HCT116 (cell line): ENCODE data around the gene U2AF1L4. TPM values are rescaled to one million over a fixed set of nuclear protein-coding genes. Genes with fewer than 3 reads are reported as not detected.

Experiments
- ATAC-seq: fragments of 200-7000 bp; cut with Tn5 transposase; 2 replicates; pipeline ENCODE4 v1.9.1; 2020; ENCODE audit warnings: mild to moderate bottlenecking, moderate library complexity
- BruUV-seq: library from RNA; stranded (reverse); fragments of 400-500 nt; replicated peaks from 2 replicates; lab custom pipeline; 2021; lab: Mats Ljungman, UMichigan
- CTCF ChIA-PET: fragments of 300-600 bp; sonication (Branson Sonifier 250); formaldehyde crosslinking; loops from one replicate; lab custom pipeline; 2021; ENCODE audit warnings: antibody characterized with exemption; lab: Charles Lee
- POLR2A ChIA-PET: fragments of 300-600, 350-600 bp; sonication (Branson Sonifier 250); formaldehyde crosslinking; loops from one replicate; lab custom pipeline; 2021; ENCODE audit warnings: antibody characterized with exemption; lab: Charles Lee
- RAD21 ChIA-PET, 2 experiments: fragments of 300-600 bp; sonication (Branson Sonifier 250); formaldehyde crosslinking; loops; one replicate each; lab custom pipeline; 2023; ENCODE audit warnings: low total read pairs in 2 of 2; ENCODE audit not compliant: uncharacterized antibody in 2 of 2, unreplicated experiment in 2 of 2, low non-redundant PET in 1 of 2; lab: Charles Lee
- DNase-seq: peaks from one replicate; pipeline ENCODE4 v3.0.0-alpha.2; 2010; ENCODE audit warnings: low read depth, low spot score
- H2AFZ ChIP-seq: fragments of 200-600 bp; shearing (Covaris generic), sonication (generic); 2 replicates; pipeline ENCODE4 v1.6.1; 2017; ENCODE audit warnings: low read depth, mixed run types, mixed read lengths, antibody characterized with exemption, low read length; ENCODE audit not compliant: poor library complexity, severe bottlenecking
- H3K27ac ChIP-seq: 2 replicates; pipeline ENCODE4 v1.5.1; 2012; ENCODE audit warnings: low read depth, low read length
- H3K27me3 ChIP-seq: fragments of 200-600 bp; sonication (generic); 2 replicates; pipeline ENCODE4 v1.6.1; 2016; ENCODE audit warnings: mixed run types, low read length, mixed read lengths; ENCODE audit not compliant: insufficient read depth
- H3K36me3 ChIP-seq, 2 experiments: fragments of 200-500 bp in 1 of 2; fragments of 200-600 bp in 1 of 2; sonication (Bioruptor generic) in 1 of 2; sonication (generic) in 1 of 2; 2 replicates each; pipeline versions ENCODE4 v1.5.1 to v1.6.1; 2014 to 2016; ENCODE audit warnings: low read length in 2 of 2, inconsistent platforms in 1 of 2, mixed read lengths in 1 of 2, mixed run types in 1 of 2; ENCODE audit not compliant: insufficient read depth in 2 of 2, control insufficient read depth in 1 of 2
- H3K4me1 ChIP-seq, 2 experiments: fragments of 200-600 bp in 1 of 2; sonication (generic) in 1 of 2; 2 replicates each; pipeline versions ENCODE4 v1.5.1 to v1.6.1; 2012 to 2017; ENCODE audit warnings: low read length in 2 of 2, inconsistent platforms in 1 of 2, mild to moderate bottlenecking in 1 of 2, mixed read lengths in 1 of 2, mixed run types in 1 of 2, moderate library complexity in 1 of 2; ENCODE audit not compliant: insufficient read depth in 2 of 2, control insufficient read depth in 1 of 2
- H3K4me2 ChIP-seq: fragments of 200-600 bp; sonication (generic); 2 replicates; pipeline ENCODE4 v1.6.1; 2017; ENCODE audit warnings: mixed run types, low read length, mixed read lengths
- H3K4me3 ChIP-seq, 2 experiments: fragments of 200-600 bp in 1 of 2; sonication (generic) in 1 of 2; replicated peaks in 1 of 2; 2 replicates each; pipeline ENCODE4 v1.5.1; 2011 to 2016; ENCODE audit warnings: low read length in 2 of 2, control low read depth in 1 of 2, low read depth in 1 of 2, mild to moderate bottlenecking in 1 of 2, mixed read lengths in 1 of 2, mixed run types in 1 of 2
- H3K79me2 ChIP-seq: fragments of 200-600 bp; sonication (generic); 2 replicates; pipeline ENCODE4 v1.6.1; 2017; ENCODE audit warnings: mild to moderate bottlenecking, mixed run types, low read length, moderate library complexity, mixed read lengths; ENCODE audit not compliant: insufficient read depth
- H3K9ac ChIP-seq: fragments of 200-600 bp; sonication (generic); 2 replicates; pipeline ENCODE4 v1.6.1; 2016; ENCODE audit warnings: low read length, mixed read lengths
- H3K9me2 ChIP-seq: fragments of 200-600 bp; sonication (generic), shearing (Covaris generic); 2 replicates; pipeline ENCODE4 v1.6.1; 2017; ENCODE audit warnings: mixed run types, mild to moderate bottlenecking, moderate library complexity; ENCODE audit not compliant: insufficient read depth
- H3K9me3 ChIP-seq, 2 experiments: fragments of 200-500 bp in 1 of 2; fragments of 200-600 bp in 1 of 2; sonication (Bioruptor generic) in 1 of 2; sonication (generic) in 1 of 2; 2 replicates each; pipeline ENCODE4 v1.6.1; 2014 to 2017; ENCODE audit warnings: low read length in 2 of 2, mixed read lengths in 2 of 2, inconsistent platforms in 1 of 2, low read depth in 1 of 2, mild to moderate bottlenecking in 1 of 2, mixed run types in 1 of 2, moderate library complexity in 1 of 2; ENCODE audit not compliant: control insufficient read depth in 1 of 2, insufficient read depth in 1 of 2
- H4K20me1 ChIP-seq: fragments of 200-600 bp; sonication (generic), shearing (Covaris generic); 2 replicates; pipeline ENCODE4 v1.6.1; 2017; ENCODE audit warnings: mixed run types, mild to moderate bottlenecking, moderate library complexity; ENCODE audit not compliant: insufficient read depth
- CBX3 ChIP-seq: IDR thresholded peaks from 2 replicates; pipeline ENCODE4 v1.6.1; 2012; ENCODE audit warnings: low read depth
- CEBPB ChIP-seq: IDR thresholded peaks from 2 replicates; pipeline ENCODE4 v1.6.1; 2012; ENCODE audit warnings: low read depth
- EGR1 ChIP-seq: IDR thresholded peaks from 2 replicates; pipeline ENCODE4 v1.6.1; 2012; ENCODE audit warnings: low read depth
- EZH2 ChIP-seq: fragments of 200-600 bp; sonication (generic); IDR thresholded peaks from 2 replicates; pipeline ENCODE4 v1.6.1; 2017; ENCODE audit warnings: antibody characterized with exemption, mixed run types
- EZH2phosphoT487 ChIP-seq: fragments of 200-600 bp; IDR thresholded peaks from 2 replicates; pipeline ENCODE4 v1.6.1; 2018; ENCODE audit warnings: antibody characterized with exemption, borderline replicate concordance
- JUND ChIP-seq: IDR thresholded peaks from 2 replicates; pipeline ENCODE4 v1.6.1; 2012
- POLR2A ChIP-seq: IDR thresholded peaks from 2 replicates; pipeline ENCODE4 v1.7.0; 2011; ENCODE audit warnings: borderline replicate concordance; ENCODE audit not compliant: insufficient read depth, insufficient read length; ENCODE audit errors: extremely low read depth
- POLR2AphosphoS5 ChIP-seq: IDR thresholded peaks from 2 replicates; pipeline ENCODE4 v1.6.1; 2011; ENCODE audit warnings: mild to moderate bottlenecking, low read depth, low read length, moderate library complexity
- RAD21 ChIP-seq: IDR thresholded peaks from 2 replicates; pipeline ENCODE4 v1.6.1; 2012; ENCODE audit warnings: low read depth, mild to moderate bottlenecking
- SP1 ChIP-seq: IDR thresholded peaks from 2 replicates; pipeline ENCODE4 v1.6.1; 2012; ENCODE audit warnings: low read depth
- SRF ChIP-seq: IDR thresholded peaks from 2 replicates; pipeline ENCODE4 v1.6.1; 2012; ENCODE audit warnings: low read depth
- TCF7L2 ChIP-seq: IDR thresholded peaks from 2 replicates; pipeline ENCODE4 v1.7.0; 2011; ENCODE audit warnings: borderline replicate concordance, inconsistent platforms; ENCODE audit not compliant: insufficient read depth, insufficient read length; ENCODE audit errors: extremely low read depth
- YY1 ChIP-seq: IDR thresholded peaks from 2 replicates; pipeline ENCODE4 v1.6.1; 2011; ENCODE audit warnings: low read length, low read depth, moderate library complexity, mild to moderate bottlenecking; ENCODE audit not compliant: insufficient replicate concordance; ENCODE audit errors: extremely low read depth
- ZFX ChIP-seq: fragments of 450-650 bp; IDR thresholded peaks from 2 replicates; pipeline ENCODE4 v1.6.1; 2017
- ZNF274 ChIP-seq: fragments of 200-500 bp; sonication (Bioruptor generic); IDR thresholded peaks from 2 replicates; pipeline ENCODE4 v1.6.1; 2014; ENCODE audit warnings: mild to moderate bottlenecking, low read depth, low read length, inconsistent platforms
- intact Hi-C: fragments of 100-400 bp; cut with micrococcal nuclease; formaldehyde crosslinking; loops from 2 replicates; pipeline ENCODE4 v1.10.0; 2022
- total RNA-seq: library from RNA; stranded (reverse); gene quantifications from one replicate; pipeline ENCODE4 v1.2.1, GENCODE V29; 2021; ENCODE audit not compliant: unreplicated experiment
- TF ChIP-seq, protein P1 (sequence below): IDR thresholded peaks from 2 replicates; pipeline ENCODE4 v1.6.1; 2011; ENCODE audit warnings: mild to moderate bottlenecking, low read length, moderate library complexity; ENCODE audit not compliant: insufficient replicate concordance; ENCODE audit errors: extremely low read depth
- TF ChIP-seq, protein P2 (sequence below), 3 experiments: fragments of 200-600 bp in 1 of 3; sonication (generic) in 1 of 3; IDR thresholded peaks in 2 of 3; conservative IDR thresholded peaks in 1 of 3; 2 replicates each; pipeline ENCODE4 v1.5.1; 2012 to 2017; ENCODE audit warnings: low read depth in 2 of 3, low read length in 2 of 3, antibody characterized with exemption in 1 of 3, borderline replicate concordance in 1 of 3, control low read depth in 1 of 3, mild to moderate bottlenecking in 1 of 3, mixed read lengths in 1 of 3, mixed run types in 1 of 3, moderate library complexity in 1 of 3; ENCODE audit not compliant: insufficient read depth in 1 of 3
- TF ChIP-seq, protein P3 (sequence below): IDR thresholded peaks from 2 replicates; pipeline ENCODE4 v1.6.1; 2012
- TF ChIP-seq, protein P4 (sequence below): IDR thresholded peaks from 2 replicates; pipeline ENCODE4 v1.6.1; 2012

The U2AF1L4 gene
- total RNA-seq, 1 experiment from 2014 or later = 15.6 TPM

DNA sequence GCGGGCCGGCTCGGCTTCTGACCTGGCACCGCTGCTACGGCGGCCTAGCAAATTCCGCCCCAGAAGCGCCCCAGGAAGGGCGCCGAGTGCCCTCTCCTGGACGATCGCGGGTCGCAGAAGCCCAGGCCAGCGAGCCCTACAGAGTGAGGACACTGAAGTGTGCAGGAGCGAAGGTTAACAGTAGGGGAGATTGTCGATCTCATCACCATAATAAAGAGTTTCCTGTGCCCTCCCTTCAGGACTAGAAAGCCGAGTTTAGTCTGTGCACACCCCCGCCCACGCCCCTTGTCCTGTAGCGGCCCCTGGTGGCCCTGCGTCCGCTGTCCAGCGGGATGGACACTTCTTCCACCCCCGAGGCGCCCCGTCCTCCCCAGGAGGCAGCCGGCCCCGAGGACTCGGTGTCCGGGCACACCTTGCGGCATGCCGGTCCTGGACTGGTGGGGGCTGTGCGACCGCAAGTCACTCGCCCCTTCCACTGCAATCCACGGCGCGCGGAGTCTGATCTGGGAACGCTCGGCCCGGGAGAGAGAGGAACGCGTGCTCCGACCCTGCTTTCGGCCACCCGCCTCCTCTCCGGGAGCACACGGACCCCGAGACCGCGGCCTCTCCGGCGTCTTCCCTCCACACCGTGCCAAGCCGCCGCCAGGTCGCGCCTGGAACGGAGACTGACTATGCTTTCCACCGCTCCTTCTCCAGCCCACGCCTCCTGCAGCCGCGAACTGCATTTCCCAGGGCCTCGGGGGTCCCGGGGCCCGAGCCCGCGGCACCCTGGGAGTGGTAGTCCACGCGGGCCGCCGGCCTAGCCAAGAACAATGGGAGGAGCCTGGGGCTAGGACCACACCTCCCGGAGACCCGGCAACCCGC, 28.2 kb downstream of the U2AF1L4 start:
- POLR2A ChIA-PET = no interaction called here
- H3K4me3 ChIP-seq = peak overlapping the region; percentile 89 to 94
- peak overlapping the region; percentile 28 for H2AFZ ChIP-seq
- no peaks in the 10 kb centered on the region for H3K27me3 ChIP-seq
- peak overlapping the region; percentile 91 for H3K9ac ChIP-seq
- peak overlapping the region; percentile 81 for H3K4me2 ChIP-seq
- RAD21 ChIA-PET = no interaction called here
- H3K79me2 ChIP-seq = peaks cover 40% of the 10 kb centered on the region
- no peaks in the 10 kb centered on the region for H3K9me3 ChIP-seq
- H4K20me1 ChIP-seq = no peaks in the 10 kb centered on the region
- CTCF ChIA-PET = no interaction called here
- peaks cover 16 to 31% of the 10 kb centered on the region in 2 experiments for H3K4me1 ChIP-seq
- BruUV-seq = TSS peak; percentile 63
- ATAC-seq (peak; percentile 84), DNase-seq (peak; percentile 88)
- peaks cover 9 to 17% of the 10 kb centered on the region in 2 experiments; a peak in 3 of 4 replicates for H3K36me3 ChIP-seq
- peak overlapping the region; percentile 85 for H3K27ac ChIP-seq
- intact Hi-C loops = loop anchor here (1.0 to 10.0 kb wide), 5 partner anchors 23 to 362 kb away; partner anchors contain the start of gene FFAR3
- H3K9me2 ChIP-seq = no peaks in the 10 kb centered on the region
- TF ChIP-seq, protein P1, sequence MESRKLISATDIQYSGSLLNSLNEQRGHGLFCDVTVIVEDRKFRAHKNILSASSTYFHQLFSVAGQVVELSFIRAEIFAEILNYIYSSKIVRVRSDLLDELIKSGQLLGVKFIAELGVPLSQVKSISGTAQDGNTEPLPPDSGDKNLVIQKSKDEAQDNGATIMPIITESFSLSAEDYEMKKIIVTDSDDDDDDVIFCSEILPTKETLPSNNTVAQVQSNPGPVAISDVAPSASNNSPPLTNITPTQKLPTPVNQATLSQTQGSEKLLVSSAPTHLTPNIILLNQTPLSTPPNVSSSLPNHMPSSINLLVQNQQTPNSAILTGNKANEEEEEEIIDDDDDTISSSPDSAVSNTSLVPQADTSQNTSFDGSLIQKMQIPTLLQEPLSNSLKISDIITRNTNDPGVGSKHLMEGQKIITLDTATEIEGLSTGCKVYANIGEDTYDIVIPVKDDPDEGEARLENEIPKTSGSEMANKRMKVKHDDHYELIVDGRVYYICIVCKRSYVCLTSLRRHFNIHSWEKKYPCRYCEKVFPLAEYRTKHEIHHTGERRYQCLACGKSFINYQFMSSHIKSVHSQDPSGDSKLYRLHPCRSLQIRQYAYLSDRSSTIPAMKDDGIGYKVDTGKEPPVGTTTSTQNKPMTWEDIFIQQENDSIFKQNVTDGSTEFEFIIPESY = no peak
- TF ChIP-seq RAD21 (peak; percentile 90), EGR1 (peak; percentile 97), POLR2AphosphoS5 (peak; percentile 55), CBX3 (no peak), YY1 (peak; percentile 55), POLR2A (no peak), ZFX (peak; percentile 77), TCF7L2 (no peak), SRF (no peak), EZH2phosphoT487 (no peak), SP1 (peak; percentile 20; the same call in 1 of the 2 replicates), ZNF274 (no peak), JUND (no peak), EZH2 (no peak), CEBPB (no peak)
- TF ChIP-seq, protein P2, sequence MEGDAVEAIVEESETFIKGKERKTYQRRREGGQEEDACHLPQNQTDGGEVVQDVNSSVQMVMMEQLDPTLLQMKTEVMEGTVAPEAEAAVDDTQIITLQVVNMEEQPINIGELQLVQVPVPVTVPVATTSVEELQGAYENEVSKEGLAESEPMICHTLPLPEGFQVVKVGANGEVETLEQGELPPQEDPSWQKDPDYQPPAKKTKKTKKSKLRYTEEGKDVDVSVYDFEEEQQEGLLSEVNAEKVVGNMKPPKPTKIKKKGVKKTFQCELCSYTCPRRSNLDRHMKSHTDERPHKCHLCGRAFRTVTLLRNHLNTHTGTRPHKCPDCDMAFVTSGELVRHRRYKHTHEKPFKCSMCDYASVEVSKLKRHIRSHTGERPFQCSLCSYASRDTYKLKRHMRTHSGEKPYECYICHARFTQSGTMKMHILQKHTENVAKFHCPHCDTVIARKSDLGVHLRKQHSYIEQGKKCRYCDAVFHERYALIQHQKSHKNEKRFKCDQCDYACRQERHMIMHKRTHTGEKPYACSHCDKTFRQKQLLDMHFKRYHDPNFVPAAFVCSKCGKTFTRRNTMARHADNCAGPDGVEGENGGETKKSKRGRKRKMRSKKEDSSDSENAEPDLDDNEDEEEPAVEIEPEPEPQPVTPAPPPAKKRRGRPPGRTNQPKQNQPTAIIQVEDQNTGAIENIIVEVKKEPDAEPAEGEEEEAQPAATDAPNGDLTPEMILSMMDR (IDR thresholded peaks at IDR 0.05 in 2 of 3, conservative IDR thresholded peaks at IDR 0.05 in 1 of 3; ENCODE audit: borderline replicate concordance in 1 of 3, insufficient read depth in 1 of 3, low read depth in 2 of 3, low read length in 2 of 3) = peak; percentile 74 to 99 (median 87)
- TF ChIP-seq, protein P3, sequence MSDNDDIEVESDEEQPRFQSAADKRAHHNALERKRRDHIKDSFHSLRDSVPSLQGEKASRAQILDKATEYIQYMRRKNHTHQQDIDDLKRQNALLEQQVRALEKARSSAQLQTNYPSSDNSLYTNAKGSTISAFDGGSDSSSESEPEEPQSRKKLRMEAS = no peak; the same call in 1 of the 2 replicates
- TF ChIP-seq, protein P4, sequence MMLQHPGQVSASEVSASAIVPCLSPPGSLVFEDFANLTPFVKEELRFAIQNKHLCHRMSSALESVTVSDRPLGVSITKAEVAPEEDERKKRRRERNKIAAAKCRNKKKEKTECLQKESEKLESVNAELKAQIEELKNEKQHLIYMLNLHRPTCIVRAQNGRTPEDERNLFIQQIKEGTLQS = no peak
